Measurements from ENCODE around the gene LDHA.
"Not testable (repeated sequence)": the region's sequence is repeated elsewhere in the genome, so short reads cannot be mapped to it uniquely, and the experiment has no call there.

The LDHA gene

DNA sequence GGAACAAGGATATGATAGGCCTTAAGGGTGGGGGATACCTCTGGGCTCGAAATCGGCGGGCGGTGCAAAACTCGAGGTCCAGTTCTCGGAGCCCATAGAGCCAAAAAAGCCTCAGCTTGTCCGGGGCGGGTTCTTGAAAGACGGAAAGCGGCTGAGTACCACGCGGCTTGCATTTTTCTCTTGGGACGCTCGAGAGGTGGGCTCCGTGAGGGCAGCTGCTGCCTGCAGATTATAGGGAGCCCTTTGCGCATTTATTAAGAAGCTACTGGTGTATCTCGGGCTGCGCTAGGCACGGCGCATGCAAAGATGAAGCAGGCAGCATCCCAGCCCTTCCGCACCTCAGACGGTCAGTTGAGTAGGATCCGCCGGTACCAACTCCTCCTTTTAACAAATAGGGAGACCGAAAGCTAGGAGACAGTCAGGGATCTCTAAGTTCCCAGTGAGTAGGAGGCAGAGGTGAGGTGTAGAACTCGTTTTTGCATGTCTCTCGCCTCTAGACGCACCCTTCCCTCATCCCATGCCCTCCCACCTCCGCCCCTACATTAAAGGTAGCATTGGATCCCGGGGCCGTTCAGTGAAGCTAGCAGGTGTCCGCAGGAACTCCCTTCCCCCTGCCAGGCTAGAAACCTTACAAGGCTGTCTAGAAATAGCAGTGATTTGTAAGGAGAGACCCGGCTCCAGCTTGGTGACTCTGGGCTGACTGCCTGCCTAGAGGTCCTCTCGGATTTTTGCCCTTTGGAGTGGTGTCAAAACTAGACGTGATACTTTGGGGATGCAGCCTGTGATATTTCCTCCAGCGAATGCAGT lies 768 bp downstream of the LDHA start:
- Histone ChIP-seq H3K4me3 (ENCODE audit: low read length) (peak overlapping the region; percentile 96), H3K27me3 (replicated peaks; ENCODE audit: control insufficient read depth, insufficient read depth, low read length) (no peaks in the 10 kb centered on the region), H3K36me3 (ENCODE audit: control insufficient read depth, insufficient read depth, low read length, severe bottlenecking) (peaks cover 40% of the 10 kb centered on the region), H3K4me1 (ENCODE audit: control insufficient read depth, insufficient read depth, low read length) (peaks cover 57% of the 10 kb centered on the region), H3K9me3 (ENCODE audit: control insufficient read depth, low read length) (no peaks in the 10 kb centered on the region), H3K9ac (ENCODE audit: low read length) (peak overlapping the region; percentile 95)
- peak; percentile 37 for DNase-seq (ENCODE audit: low read depth)

DNA sequence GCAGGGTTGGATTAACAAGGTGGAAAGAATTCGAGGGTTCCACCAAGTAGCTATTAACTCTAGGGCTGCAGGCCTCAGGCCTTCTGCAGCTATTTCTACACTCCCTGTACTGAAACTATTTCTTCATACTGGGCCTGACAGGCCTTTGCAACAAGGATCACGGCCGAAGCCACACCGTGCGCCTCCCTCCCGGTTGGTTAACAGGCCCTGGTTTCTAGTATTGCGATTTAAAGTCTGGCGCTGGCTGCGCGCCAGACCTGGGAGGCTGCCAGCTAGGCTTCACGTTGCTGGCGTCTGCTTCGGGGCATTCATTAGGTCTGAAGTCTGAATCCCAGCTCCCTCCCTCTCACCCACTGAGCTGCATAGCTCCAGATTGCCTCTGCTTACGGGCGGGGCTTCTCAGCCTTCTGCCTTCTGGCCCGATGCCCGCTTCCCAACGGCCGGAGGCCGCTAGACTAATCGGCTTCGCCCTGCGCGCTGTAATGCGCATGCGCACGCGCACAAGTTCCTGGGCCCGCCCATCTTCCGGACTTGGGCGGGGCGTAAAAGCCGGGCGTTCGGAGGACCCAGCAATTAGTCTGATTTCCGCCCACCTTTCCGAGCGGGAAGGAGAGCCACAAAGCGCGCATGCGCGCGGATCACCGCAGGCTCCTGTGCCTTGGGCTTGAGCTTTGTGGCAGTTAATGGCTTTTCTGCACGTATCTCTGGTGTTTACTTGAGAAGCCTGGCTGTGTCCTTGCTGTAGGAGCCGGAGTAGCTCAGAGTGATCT lies 1.6 kb downstream of the LDHA start:
- Histone ChIP-seq H3K4me3 (ENCODE audit: low read length) (peak overlapping the region; percentile 96), H3K4me1 (ENCODE audit: control insufficient read depth, insufficient read depth, low read length) (peaks cover 61% of the 10 kb centered on the region), H3K9ac (ENCODE audit: low read length) (peak overlapping the region; percentile 95), H3K9me3 (ENCODE audit: control insufficient read depth, low read length) (no peaks in the 10 kb centered on the region), H3K27me3 (replicated peaks; ENCODE audit: control insufficient read depth, insufficient read depth, low read length) (no peaks in the 10 kb centered on the region), H3K36me3 (ENCODE audit: control insufficient read depth, insufficient read depth, low read length, severe bottlenecking) (peaks cover 47% of the 10 kb centered on the region)
- DNase-seq (ENCODE audit: low read depth) = peak; percentile 99

DNA sequence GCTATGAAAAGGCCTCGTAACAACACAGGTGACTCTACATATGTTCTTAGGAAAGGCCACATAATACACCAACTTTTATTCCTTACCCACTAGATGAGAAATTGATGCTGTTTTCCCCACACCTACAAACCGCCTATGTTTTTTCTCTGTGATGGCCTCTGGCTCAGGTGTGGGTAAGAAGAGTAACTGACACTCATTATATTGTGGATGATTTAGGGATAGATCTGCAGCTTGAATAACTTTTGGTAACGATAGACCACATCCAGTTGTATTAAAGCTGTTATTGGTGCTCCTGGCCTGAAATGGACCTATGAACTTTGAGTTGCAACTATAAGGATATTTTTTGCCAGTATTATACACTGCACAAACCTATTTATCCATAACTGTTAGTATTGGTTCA lies 3.6 kb downstream of the LDHA start:
- peaks cover 62% of the 10 kb centered on the region for H3K36me3 ChIP-seq (ENCODE audit: control insufficient read depth, insufficient read depth, low read length, severe bottlenecking)
- no peak for DNase-seq (ENCODE audit: low read depth)
- H3K4me3 ChIP-seq (ENCODE audit: low read length) = peak overlapping the region; percentile 96
- H3K9ac ChIP-seq (ENCODE audit: low read length) = peak overlapping the region; percentile 95
- H3K27me3 ChIP-seq (replicated peaks; ENCODE audit: control insufficient read depth, insufficient read depth, low read length) = no peaks in the 10 kb centered on the region
- no peaks in the 10 kb centered on the region for H3K9me3 ChIP-seq (ENCODE audit: control insufficient read depth, low read length)
- H3K4me1 ChIP-seq (ENCODE audit: control insufficient read depth, insufficient read depth, low read length) = peaks cover 53% of the 10 kb centered on the region

DNA sequence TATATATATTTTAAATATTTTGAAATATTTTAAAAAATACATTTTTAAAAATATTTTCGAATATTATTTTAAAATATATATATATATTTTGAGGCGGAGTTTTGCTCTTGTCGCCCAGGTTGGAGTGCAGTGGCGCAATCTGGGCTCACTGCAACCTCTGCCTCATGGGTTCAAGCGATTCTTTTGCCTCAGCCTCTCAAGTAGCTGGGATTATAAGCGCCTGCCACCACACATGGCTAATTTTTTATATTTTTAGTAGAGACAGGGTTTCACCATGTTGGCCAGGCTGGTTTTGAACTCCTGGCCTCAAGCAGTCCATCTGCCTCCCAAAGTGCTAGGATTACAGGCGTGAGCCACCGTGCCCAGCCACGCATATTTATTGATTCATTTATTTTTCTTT lies 6.7 kb downstream of the LDHA start:
- H3K9ac ChIP-seq (ENCODE audit: low read length); H3K9me3 ChIP-seq (ENCODE audit: control insufficient read depth, low read length); H3K4me3 ChIP-seq (ENCODE audit: low read length); DNase-seq (ENCODE audit: low read depth); H3K27me3 ChIP-seq (replicated peaks; ENCODE audit: control insufficient read depth, insufficient read depth, low read length): not testable (repeated sequence)
- peaks cover 93% of the 10 kb centered on the region for H3K36me3 ChIP-seq (ENCODE audit: control insufficient read depth, insufficient read depth, low read length, severe bottlenecking)
- peaks cover 49% of the 10 kb centered on the region for H3K4me1 ChIP-seq (ENCODE audit: control insufficient read depth, insufficient read depth, low read length)

DNA sequence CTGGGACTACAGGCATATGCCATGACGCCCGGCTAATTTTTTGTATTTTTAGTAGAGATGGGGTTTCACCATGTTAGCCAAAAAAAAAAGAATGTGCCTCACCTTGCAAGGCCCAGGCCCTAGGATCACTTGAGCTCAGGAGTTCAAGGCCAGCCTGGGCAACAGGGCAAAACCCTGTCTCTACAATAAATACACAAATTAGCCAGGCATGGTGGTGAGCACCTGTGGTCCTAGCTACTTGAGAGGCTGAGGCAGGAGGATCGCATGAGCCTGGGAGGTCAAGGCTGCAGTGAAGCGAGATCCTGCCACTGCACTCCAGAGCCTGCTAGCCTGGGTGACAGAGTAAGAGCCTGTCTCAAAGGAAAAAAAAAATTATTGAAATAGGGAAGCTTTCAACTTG lies 9.7 kb downstream of the LDHA start:
- Histone ChIP-seq H3K4me1 (ENCODE audit: control insufficient read depth, insufficient read depth, low read length) (peaks cover 31% of the 10 kb centered on the region), H3K36me3 (ENCODE audit: control insufficient read depth, insufficient read depth, low read length, severe bottlenecking) (peaks cover 91% of the 10 kb centered on the region), H3K27me3 (replicated peaks; ENCODE audit: control insufficient read depth, insufficient read depth, low read length) (no peaks in the 10 kb centered on the region), H3K4me3 (ENCODE audit: low read length) (no peak overlapping the region), H3K9me3 (ENCODE audit: control insufficient read depth, low read length) (no peaks in the 10 kb centered on the region), H3K9ac (ENCODE audit: low read length) (no peak overlapping the region)
- DNase-seq (ENCODE audit: low read depth) = no peak

DNA sequence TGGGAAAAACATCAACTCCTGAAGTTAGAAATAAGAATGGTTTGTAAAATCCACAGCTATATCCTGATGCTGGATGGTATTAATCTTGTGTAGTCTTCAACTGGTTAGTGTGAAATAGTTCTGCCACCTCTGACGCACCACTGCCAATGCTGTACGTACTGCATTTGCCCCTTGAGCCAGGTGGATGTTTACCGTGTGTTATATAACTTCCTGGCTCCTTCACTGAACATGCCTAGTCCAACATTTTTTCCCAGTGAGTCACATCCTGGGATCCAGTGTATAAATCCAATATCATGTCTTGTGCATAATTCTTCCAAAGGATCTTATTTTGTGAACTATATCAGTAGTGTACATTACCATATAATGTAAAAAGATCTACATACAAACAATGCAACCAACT lies 13.0 kb downstream of the LDHA start:
- not testable (repeated sequence) for DNase-seq (ENCODE audit: low read depth); H3K9me3 ChIP-seq (ENCODE audit: control insufficient read depth, low read length); H3K9ac ChIP-seq (ENCODE audit: low read length); H3K27me3 ChIP-seq (replicated peaks; ENCODE audit: control insufficient read depth, insufficient read depth, low read length); H3K4me3 ChIP-seq (ENCODE audit: low read length)
- H3K36me3 ChIP-seq (ENCODE audit: control insufficient read depth, insufficient read depth, low read length, severe bottlenecking) = peaks cover 63% of the 10 kb centered on the region
- H3K4me1 ChIP-seq (ENCODE audit: control insufficient read depth, insufficient read depth, low read length) = peaks cover 12% of the 10 kb centered on the region

DNA sequence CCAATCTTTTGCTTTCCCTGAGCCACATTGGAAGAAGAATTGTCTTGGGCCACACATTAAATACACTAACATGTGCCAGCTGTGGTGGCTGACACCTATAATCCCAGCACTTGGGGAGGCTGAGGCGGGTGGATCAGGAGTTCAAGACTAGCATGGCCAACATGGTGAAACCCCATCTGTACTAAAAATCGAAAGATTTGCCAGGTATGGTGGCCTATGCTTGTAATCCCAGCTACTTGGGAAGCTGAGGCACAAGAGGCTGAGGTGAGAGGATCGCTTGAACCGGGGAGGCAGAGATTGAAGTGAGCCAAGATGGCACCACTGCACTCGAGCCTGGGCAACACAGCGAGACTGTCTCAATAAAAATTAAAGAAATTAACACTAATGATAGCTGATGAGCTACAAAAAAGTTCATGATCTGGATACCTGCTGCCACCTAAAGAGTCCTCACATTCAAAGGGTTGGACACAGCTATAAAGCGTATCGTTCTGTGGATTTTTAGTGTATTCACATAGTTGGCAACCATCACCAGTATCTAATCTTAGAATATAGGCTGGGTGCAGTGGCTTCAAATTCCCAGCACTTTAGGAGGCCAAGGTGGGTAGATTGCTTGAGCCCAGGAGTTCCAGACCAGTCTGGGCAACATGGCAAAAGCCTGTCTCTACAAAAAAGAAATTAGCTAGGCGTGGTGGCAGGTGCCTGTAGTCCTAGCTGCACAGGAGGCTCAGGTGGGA lies 14.4 kb downstream of the LDHA start:
- Histone ChIP-seq H3K4me1 (ENCODE audit: control insufficient read depth, insufficient read depth, low read length) (no peaks in the 10 kb centered on the region), H3K36me3 (ENCODE audit: control insufficient read depth, insufficient read depth, low read length, severe bottlenecking) (peaks cover 50% of the 10 kb centered on the region), H3K9ac (ENCODE audit: low read length) (no peak overlapping the region), H3K9me3 (ENCODE audit: control insufficient read depth, low read length) (no peaks in the 10 kb centered on the region), H3K4me3 (ENCODE audit: low read length) (no peak overlapping the region), H3K27me3 (replicated peaks; ENCODE audit: control insufficient read depth, insufficient read depth, low read length) (no peaks in the 10 kb centered on the region)
- DNase-seq (ENCODE audit: low read depth) = no peak

DNA sequence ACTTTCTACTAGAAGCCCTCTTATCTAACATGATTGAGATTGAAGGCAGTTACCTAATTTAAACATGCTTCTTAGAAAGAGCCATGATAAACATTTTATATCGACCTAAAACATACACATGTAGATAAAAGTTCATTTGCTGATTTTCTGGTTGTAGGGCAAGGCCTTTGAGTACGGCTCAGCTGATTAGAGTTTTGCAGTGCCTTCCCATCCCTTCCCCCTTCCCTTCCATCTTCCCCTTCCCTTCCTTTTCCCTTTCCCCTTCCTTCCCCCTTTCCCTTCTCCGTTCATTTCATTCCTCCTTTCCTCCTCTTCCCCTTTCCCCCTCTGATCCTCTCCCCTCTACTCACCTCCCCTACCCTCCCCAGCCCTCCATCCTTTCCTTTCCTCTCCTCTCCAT lies 22.1 kb downstream of the LDHA start:
- Histone ChIP-seq H3K4me3 (ENCODE audit: low read length) (no peak overlapping the region), H3K27me3 (replicated peaks; ENCODE audit: control insufficient read depth, insufficient read depth, low read length) (no peaks in the 10 kb centered on the region), H3K36me3 (ENCODE audit: control insufficient read depth, insufficient read depth, low read length, severe bottlenecking) (no peaks in the 10 kb centered on the region), H3K9ac (ENCODE audit: low read length) (no peak overlapping the region), H3K9me3 (ENCODE audit: control insufficient read depth, low read length) (no peaks in the 10 kb centered on the region), H3K4me1 (ENCODE audit: control insufficient read depth, insufficient read depth, low read length) (no peaks in the 10 kb centered on the region)
- no peak for DNase-seq (ENCODE audit: low read depth)

DNA sequence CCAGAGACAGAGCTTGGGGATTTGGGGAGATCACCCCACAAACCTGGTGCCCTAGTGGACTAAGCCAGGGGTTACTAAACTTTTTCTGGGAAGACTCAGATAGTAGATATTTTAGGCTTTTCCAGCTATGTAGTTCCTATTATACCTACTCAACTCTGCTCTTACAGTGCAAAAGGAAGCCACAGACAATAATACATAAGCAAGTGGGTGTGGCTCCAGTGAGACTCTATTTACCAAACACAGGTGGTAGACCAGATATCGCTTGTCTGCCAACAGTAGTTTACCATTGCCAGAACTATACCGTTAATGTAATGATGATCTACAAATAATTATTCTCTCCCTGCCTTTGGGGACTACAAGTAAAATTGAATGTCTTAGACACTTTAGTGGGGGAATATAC lies 24.7 kb downstream of the LDHA start:
- Histone ChIP-seq H3K9ac (ENCODE audit: low read length) (no peak overlapping the region), H3K4me3 (ENCODE audit: low read length) (no peak overlapping the region), H3K9me3 (ENCODE audit: control insufficient read depth, low read length) (no peaks in the 10 kb centered on the region), H3K4me1 (ENCODE audit: control insufficient read depth, insufficient read depth, low read length) (no peaks in the 10 kb centered on the region), H3K36me3 (ENCODE audit: control insufficient read depth, insufficient read depth, low read length, severe bottlenecking) (no peaks in the 10 kb centered on the region), H3K27me3 (replicated peaks; ENCODE audit: control insufficient read depth, insufficient read depth, low read length) (no peaks in the 10 kb centered on the region)
- no peak for DNase-seq (ENCODE audit: low read depth)

DNA sequence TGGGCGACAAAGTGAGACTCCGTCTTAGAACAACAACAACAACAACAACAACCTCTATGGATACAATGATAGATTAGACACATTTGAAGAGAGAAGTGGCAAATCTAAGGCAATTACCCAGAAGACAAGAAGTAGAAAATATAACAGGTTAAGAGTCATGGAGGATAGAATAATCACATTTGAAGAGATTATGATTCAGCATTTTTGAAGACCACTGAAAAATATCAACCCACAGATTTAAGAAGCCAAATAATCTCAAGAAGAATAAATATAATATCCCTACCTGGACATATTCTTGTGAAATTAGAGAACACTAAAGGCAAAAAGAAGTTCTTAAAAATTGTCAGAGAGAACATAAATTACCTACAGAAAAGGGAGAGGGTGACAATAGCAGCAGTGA lies 25.7 kb downstream of the LDHA start:
- H3K4me1 ChIP-seq (ENCODE audit: control insufficient read depth, insufficient read depth, low read length) = no peaks in the 10 kb centered on the region
- H3K4me3 ChIP-seq (ENCODE audit: low read length) = no peak overlapping the region

DNA sequence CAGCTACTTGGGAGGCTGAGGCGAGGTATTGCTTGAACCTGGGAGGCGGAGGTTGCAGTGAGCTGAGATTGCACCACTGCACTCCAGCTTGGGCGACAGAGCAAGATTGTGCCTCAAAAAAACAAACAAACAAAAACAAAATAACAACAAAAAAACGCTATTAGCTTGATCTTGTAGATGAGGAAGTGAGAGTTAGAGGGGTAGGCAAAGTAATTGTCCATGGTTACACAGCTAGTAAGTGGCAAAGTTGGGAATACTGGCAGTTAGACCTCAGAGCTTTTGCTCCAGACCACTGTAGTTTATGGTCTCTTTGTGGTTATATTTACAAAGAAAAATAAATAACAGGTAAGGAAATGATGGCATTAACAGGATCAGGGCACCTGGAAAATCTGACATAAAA lies 32.9 kb downstream of the LDHA start:
- DNase-seq (ENCODE audit: low read depth) = no peak
- H3K4me3 ChIP-seq (ENCODE audit: low read length) = no peak overlapping the region
- no peaks in the 10 kb centered on the region for H3K4me1 ChIP-seq (ENCODE audit: control insufficient read depth, insufficient read depth, low read length)
- no peaks in the 10 kb centered on the region for H3K27me3 ChIP-seq (replicated peaks; ENCODE audit: control insufficient read depth, insufficient read depth, low read length)
- no peaks in the 10 kb centered on the region for H3K36me3 ChIP-seq (ENCODE audit: control insufficient read depth, insufficient read depth, low read length, severe bottlenecking)
- H3K9ac ChIP-seq (ENCODE audit: low read length) = no peak overlapping the region
- H3K9me3 ChIP-seq (ENCODE audit: control insufficient read depth, low read length) = no peaks in the 10 kb centered on the region

More for the DNA sequence above, 25.7 kb downstream of the LDHA start:
- no peaks in the 10 kb centered on the region for H3K36me3 ChIP-seq (ENCODE audit: control insufficient read depth, insufficient read depth, low read length, severe bottlenecking)
- no peak overlapping the region for H3K9ac ChIP-seq (ENCODE audit: low read length)
- H3K27me3 ChIP-seq (replicated peaks; ENCODE audit: control insufficient read depth, insufficient read depth, low read length) = no peaks in the 10 kb centered on the region
- DNase-seq (ENCODE audit: low read depth) = no peak
- H3K9me3 ChIP-seq (ENCODE audit: control insufficient read depth, low read length) = no peaks in the 10 kb centered on the region

All from adipocyte (in vitro differentiated cells).